PC-3 (cell line): Measurements from ENCODE around the gene TSPAN11.

Experiments used
- CTCF ChIP-seq: fragments of 300-600 bp; sonication (generic); conservative IDR thresholded peaks from 2 replicates; pipeline ENCODE4 v1.5.1; 2017; ENCODE audit warnings: antibody characterized with exemption, low read depth, mild to moderate bottlenecking, low read length
- EZH2phosphoT487 ChIP-seq: fragments of 300-600 bp; sonication (generic); IDR thresholded peaks from 2 replicates; pipeline ENCODE4 v1.6.1; 2018; ENCODE audit warnings: mild to moderate bottlenecking, antibody characterized with exemption, low read length, borderline replicate concordance

GRCh38 chr12:31011746-31012566 is 85.4 kb downstream of the TSPAN11 start:
- no peak for TF ChIP-seq CTCF
- no peak for TF ChIP-seq EZH2phosphoT487
